SH-SY5Y (cell line): ENCODE results near the gene GNPAT.

Source experiments
- GATA2 ChIP-seq: IDR thresholded peaks from 2 replicates; pipeline ENCODE4 v1.6.1; 2011; ENCODE audit warnings: mild to moderate bottlenecking, low read depth, low read length
- GATA3 ChIP-seq: IDR thresholded peaks from 2 replicates; pipeline ENCODE4 v1.6.1; 2011; ENCODE audit warnings: low read depth, mild to moderate bottlenecking, low read length, moderate library complexity

GRCh38 chr1:231312432-231312788 is 71.4 kb downstream of the GNPAT start:
- TF ChIP-seq GATA2: no peak
- TF ChIP-seq GATA3: no peak
